Stimulated activated CD4-positive, alpha-beta T cell treated with anti-CD3 and anti-CD28 coated beads, Interleukin-1b, Interleukin-23, amount 100 ng/mL, for 48 hours (primary cell): Measurements from ENCODE around the gene SYT1.
"Not testable (repeated sequence)": the region's sequence is repeated elsewhere in the genome, so short reads cannot be mapped to it uniquely, and the experiment has no call there.

Source experiments
- DNase-seq: peaks from one replicate; pipeline ENCODE4 v3.0.0-alpha.2; 2020

SYT1 gene

DNA sequence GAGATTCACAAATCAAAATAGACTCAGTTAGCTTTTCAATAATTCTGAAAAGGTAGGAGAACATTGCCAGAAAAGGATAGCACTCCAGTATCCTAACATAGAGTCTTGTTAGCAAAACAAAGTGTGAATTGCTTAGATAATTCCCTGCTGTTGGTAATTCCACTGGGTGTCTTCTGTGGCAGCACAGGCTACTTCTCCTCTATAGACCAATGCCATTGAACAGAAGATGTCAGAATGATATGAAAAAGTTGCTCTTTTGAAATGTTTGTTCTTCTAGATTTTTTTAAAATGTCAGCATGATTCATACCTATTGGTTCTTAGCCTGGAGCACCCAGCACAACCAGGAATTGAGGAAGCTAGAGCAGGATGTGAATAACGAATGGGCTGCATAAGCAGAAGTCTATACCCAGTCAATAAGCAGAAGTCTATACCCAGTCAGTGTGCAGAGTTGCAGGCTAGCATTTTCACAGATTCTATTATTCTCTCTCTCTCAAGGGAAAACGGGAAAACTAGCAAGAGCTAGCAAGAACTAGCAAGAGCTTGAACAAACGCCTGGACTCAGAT, 112.8 kb downstream of the SYT1 start:
- DNase-seq: no peak

- no peak for DNase-seq
These were observed 129.7 kb downstream of the SYT1 start for GRCh38 chr12:78994168-78994791.

- no peak for DNase-seq
These were observed 135.9 kb downstream of the SYT1 start for GRCh38 chr12:79000501-79000900.

DNA sequence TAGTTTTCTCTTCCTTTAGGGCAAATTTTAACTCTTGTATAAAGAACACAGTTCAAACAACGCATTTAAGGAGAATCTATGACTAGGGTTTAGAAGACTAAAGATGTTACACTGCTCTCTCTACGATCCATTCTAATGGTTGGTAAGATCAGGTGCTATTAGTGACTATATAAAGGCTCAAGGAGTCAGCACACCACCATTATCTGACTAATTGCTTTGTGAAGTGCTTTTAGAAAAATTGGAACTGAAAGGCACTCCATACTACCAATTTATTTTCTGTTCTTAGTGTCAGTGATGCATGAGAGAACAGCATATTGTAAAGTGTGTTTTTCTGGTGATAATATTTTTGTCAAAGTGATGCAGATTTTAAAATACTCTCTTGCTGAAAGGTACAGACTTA, 136.8 kb downstream of the SYT1 start:
- no peak for DNase-seq

GRCh38 chr12:79006306-79006705, 141.7 kb downstream of the SYT1 start:
- no peak for DNase-seq

- no peak for DNase-seq
These were observed 144.0 kb downstream of the SYT1 start for GRCh38 chr12:79008591-79008990.

DNA sequence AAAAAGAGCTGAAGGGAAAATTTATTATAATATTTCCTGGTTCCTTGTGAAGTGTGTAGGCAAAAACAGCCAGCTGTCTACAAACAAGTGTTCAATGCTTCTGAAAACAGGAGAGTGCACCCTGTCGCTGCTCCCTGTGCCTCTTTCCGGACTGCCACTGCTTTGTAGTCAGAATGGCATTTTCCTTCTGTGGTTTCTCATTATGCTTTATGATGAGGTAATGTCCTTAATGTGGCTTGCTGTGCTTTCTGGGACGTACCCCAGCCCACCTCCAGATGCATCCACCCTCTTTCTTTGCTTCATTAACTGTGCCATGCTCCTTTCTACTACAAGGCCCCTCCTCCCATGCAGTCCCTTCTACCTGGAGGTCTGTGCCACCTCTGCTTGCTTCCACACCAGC, 148.1 kb downstream of the SYT1 start:
- no peak for DNase-seq

DNA sequence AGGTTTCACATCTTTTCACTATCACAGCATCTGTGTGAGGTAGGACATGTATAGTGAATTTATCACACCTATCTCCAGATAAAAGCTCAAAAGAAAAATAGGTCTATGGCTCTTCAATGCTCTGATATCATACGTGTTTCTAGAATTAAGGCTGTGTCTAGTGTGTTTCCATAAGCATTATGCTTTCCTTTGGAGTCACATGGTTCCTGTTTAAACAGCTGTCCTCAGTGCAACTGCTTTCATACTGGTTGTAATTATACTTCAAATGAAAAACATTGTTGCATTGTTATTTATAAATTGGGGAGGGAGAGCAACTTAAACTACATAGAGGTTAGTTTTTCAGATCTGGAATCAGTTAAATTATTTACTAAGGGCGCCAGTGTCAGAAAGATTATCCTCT, 151.6 kb downstream of the SYT1 start:
- no peak for DNase-seq

DNA sequence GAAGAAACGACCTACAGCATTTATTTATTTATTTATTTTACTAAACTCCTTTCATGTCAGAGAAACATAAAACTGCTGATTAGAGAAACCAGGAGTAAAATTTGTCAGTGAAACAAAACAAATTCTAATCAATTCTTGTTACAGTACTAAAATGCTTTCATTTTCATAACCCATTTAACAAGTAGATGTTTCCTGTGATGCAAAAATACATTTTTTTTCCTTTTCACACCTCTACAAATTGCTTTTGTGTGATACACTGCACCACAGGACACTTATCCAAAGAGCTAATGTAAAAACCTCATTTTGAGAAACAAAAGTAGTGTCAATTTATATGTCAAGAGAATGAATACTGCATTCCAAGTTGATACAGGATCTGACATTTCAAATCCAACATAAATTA, 155.1 kb downstream of the SYT1 start:
- DNase-seq: no peak

DNA sequence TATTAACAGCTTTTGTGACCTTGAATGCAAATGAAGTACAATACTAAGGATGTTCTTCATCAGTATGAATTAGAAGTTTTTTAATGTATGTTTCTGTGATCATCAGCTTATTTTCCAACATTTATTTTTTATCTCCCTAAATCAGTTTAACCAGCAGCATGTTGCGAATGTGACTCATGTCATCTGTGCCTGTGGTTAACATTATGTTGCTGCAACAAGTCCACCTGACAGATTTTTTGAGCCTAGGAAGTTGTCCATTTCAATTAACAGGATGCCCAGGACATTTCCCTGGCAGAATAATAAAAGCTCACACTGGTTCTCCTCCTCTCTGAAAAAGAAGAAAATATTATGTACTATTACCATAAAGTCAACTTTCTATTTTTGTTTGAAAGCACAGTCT, 155.5 kb downstream of the SYT1 start:
- DNase-seq: no peak

- no peak for DNase-seq
These were observed 156.4 kb downstream of the SYT1 start for GRCh38 chr12:79021021-79021420.

DNA sequence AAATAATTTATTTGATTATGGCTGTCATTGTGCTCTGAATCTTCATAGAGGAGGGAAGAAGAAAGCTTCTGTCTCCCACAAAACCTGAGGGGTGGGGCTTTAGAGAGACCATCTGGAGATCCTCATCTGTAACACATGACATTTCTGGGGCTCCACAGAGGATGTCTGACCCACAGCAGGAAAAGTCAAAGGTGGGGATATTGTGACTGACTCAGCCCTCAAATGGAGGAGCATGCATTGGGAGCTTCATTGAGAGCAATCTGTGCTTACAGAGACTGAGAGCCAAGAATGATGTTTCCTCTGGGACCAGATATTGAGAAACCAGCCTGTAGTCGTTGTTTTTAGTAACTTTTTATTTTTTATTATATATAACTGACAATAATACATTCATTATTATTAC, 158.7 kb downstream of the SYT1 start:
- DNase-seq: no peak

DNA sequence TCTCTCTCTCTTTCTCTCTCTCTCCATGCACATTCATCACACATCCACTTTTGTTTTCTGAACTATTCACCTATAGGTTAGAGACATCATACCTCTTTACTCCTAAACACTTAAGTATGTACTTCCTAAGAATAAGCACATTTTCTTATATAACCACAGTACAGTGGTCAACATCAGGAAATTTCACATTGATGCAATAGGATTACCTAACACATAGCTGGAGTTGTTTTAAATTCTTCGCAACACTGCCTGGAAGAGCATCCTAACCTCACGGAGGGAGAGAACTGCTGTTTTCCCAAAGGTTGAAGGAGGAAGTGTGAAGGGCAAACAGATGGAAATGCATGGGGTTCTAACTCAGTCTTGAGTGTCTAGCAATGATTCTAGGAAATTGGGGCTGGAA, 159.2 kb downstream of the SYT1 start:
- no peak for DNase-seq

GRCh38 chr12:79033788-79034187, 169.2 kb downstream of the SYT1 start:
- DNase-seq: no peak

DNA sequence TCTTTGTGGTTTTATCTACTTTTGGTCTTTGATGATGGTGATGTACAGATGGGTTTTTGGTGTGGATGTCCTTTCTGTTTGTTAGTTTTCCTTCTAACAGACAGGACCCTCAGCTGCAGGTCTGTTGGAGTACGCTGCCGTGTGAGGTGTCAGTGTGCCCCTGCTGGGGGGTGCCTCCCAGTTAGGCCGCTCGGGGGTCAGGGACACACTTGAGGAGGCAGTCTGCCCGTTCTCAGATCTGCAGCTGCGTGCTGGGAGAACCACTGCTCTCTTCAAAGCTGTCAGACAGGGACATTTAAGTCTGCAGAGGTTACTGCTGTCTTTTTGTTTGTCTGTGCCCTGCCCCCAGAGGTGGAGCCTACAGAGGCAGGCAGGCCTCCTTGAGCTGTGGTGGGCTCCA, 180.2 kb downstream of the SYT1 start:
- not testable (repeated sequence) for DNase-seq

DNA sequence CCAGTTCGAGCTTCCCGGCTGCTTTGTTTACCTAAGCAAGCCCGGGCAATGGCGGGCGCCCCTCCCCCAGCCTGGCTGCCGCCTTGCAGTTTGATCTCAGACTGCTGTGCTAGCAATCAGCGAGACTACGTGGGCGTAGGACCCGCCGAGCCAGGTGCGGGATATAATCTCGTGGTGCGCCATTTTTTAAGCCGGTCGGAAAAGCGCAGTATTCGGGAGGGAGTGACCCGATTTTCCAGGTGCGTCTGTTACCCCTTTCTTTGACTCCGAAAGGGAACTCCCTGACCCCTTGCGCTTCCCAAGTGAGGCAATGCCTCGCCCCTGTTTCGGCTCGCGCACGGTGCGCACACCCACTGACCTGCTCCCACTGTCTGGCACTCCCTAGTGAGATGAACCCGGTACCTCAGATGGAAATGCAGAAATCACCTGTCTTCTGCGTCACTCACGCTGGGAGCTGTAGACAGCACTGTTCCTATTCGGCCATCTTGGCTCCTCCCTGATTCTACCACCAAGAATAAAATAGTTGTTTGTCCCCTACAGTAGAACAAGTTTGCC, 180.7 kb downstream of the SYT1 start:
- DNase-seq: not testable (repeated sequence)

DNA sequence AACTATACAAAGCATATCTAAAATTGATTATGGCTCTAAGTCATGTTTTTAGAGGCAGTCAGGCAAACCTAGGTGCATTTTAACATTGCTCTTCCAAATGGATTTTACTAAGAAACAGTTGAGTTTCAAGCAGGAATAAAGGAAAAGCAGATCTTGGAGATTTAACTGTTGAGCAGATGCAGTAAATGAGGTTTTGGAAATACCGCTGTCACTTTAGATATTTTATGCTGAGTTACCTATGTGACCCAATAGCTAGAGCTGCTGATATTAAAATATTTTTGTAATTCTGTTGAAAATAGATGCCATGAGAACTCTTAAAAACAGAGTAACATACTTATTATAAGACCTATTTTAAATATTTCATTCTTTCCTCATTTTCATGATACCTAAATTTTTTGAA, 181.4 kb downstream of the SYT1 start:
- no peak for DNase-seq

DNA sequence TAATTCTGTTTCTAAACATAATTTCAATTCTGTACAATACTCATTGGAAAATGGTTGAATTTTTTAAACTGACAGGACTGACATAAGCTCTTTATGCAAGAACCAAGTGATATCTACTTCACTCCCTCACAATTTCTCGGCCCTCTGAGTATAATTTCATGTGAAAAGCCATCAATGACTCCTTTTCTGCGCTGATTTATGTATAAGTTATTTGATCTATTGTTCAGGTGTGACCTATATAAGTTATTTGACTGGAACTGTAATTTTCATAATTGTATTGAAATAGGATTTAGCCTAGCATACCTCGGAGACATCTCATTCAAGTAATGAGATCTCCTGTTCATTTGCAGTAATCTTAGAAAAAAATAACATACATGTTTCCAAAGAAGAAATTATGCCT, 184.4 kb downstream of the SYT1 start:
- DNase-seq: no peak

- DNase-seq: no peak
These were observed 188.8 kb downstream of the SYT1 start for GRCh38 chr12:79053394-79053793.

DNA sequence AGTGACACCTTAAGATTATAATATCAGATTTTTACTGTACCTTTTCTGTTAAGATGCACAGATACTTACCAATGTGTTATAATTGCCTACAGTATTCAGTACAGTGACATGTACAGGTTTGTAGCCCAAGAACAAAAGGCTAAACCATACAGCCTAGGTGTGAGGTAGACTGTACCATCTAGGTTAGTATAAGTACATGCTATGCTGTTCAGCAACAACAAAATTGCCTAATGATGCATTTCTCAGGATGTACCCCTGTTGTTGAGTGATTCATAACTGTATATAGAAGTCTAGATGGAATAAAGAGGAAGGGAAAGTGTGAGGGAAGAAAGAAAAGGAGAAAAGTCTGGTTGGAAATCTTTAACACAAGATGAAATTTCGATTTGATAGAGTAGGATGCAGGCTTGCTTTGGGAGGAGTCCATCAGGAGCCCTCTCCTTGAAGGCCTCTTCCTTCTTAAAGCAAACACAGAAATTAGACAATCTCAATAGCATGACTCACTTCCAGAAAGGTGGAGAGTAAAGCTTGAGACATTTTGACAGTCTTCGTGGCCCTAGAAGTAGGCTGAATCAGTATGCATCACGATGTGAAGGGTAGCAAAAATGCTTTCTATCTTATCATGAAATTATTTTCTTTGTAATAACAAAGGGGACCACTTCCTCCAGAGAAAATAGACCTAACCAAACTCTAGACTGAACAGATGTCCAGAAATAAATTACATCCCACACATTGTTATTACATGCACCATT, 191.5 kb downstream of the SYT1 start:
- no peak for DNase-seq

DNA sequence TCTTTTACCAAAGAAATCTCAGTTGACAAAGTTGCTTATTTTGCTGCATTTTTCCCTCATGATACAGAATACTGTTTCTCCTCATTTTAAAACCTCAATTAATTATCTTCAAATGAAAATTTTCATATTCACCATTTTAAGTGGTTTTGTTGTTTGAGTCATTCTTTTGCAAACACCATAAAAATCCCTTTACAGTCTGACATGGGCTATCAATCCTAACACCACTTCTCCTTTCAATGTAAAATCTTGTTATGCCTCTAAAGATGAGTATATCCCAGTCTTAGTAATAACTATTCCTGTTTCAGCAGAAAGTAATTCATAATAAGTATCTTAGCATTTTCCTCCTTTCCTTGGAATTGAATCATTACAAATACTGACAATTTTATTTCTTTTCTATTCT, 192.2 kb downstream of the SYT1 start:
- DNase-seq: no peak

GRCh38 chr12:79057540-79057939, 193.0 kb downstream of the SYT1 start:
- DNase-seq: no peak

DNA sequence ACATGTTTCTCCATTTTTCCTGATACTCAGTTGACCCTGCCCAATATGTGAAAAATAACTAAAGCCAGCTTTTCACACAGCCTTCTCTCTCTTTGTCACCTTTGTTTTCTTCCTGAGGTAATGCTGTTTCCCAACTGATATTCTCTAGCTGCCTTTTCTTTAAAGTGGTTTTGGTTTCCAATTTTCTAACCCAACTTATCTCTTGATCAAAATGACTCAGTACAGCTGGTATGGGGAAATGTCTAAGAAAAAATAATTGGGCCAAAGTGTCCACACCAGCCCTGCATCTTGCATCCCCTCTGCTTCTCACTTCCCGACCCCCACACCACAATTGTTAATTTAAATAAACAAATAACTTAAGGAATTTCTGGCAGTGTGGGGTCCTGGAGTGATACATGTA, 193.8 kb downstream of the SYT1 start:
- DNase-seq: no peak

- no peak for DNase-seq
These were observed 195.0 kb downstream of the SYT1 start for GRCh38 chr12:79059557-79059956.
